GM18951 (cell line): Measurements from ENCODE around the gene HSFX4.
"Not testable (repeated sequence)": the region's sequence is repeated elsewhere in the genome, so short reads cannot be mapped to it uniquely, and the experiment has no call there.

Source experiments
- POLR2A ChIP-seq: IDR thresholded peaks from 4 replicates; pipeline ENCODE4 v1.6.1; 2011; ENCODE audit warnings: mild to moderate bottlenecking; ENCODE audit not compliant: insufficient read length, insufficient read depth; ENCODE audit errors: extremely low read depth
- in situ Hi-C: fragments of 300-500 bp; cut with MboI; formaldehyde crosslinking; loops from one replicate; pipeline ENCODE4 v1.12.0; 2022; ENCODE audit warnings: low sequenced_read_pairs, mixed read lengths, inconsistent platforms; ENCODE audit not compliant: unreplicated experiment

HSFX4 gene

GRCh38 chrX:149929400-149929799 lies at the start of gene HSFX4:
Gene HSFX4, plus strand, starts transcription at chrX:149929573. Its CDS starts 72 bp downstream, at chrX:149929645.
- in situ Hi-C loops = not testable (repeated sequence)

- no peak for TF ChIP-seq POLR2A
- in situ Hi-C loops = no loop called here
Observed at GRCh38 chrX:149881081-149881711, 48.2 kb upstream of the HSFX4 start, which contains the start of gene MAGEA8. Gene MAGEA8, plus strand, starts transcription at chrX:149881183. Its CDS starts 3,090 bp downstream, at chrX:149884273.

- in situ Hi-C loops = not testable (repeated sequence)
Observed at GRCh38 chrX:149890828-149891227, 38.5 kb upstream of the HSFX4 start.

- TF ChIP-seq POLR2A = no peak
- in situ Hi-C loops = no loop called here
Observed at GRCh38 chrX:149898554-149898953, 30.8 kb upstream of the HSFX4 start.

GRCh38 chrX:149903889-149904748 lies 25.3 kb upstream of the HSFX4 start:
- TF ChIP-seq POLR2A = no peak
- in situ Hi-C loops = no loop called here

GRCh38 chrX:149908308-149908707 lies 21.1 kb upstream of the HSFX4 start:
- TF ChIP-seq POLR2A = no peak
- in situ Hi-C loops = no loop called here

GRCh38 chrX:149908727-149909126 lies 20.6 kb upstream of the HSFX4 start:
- in situ Hi-C loops = no loop called here
- no peak for TF ChIP-seq POLR2A

- in situ Hi-C loops = no loop called here
- no peak for TF ChIP-seq POLR2A
Observed at GRCh38 chrX:149909324-149910177, 19.8 kb upstream of the HSFX4 start.

GRCh38 chrX:149910178-149910695 lies 19.1 kb upstream of the HSFX4 start:
- in situ Hi-C loops = no loop called here
- no peak for TF ChIP-seq POLR2A

GRCh38 chrX:149916745-149917392 lies 12.5 kb upstream of the HSFX4 start:
- in situ Hi-C loops = no loop called here
- TF ChIP-seq POLR2A = no peak

GRCh38 chrX:149923836-149924235 lies 5.5 kb upstream of the HSFX4 start:
- in situ Hi-C loops = not testable (repeated sequence)

- in situ Hi-C loops = not testable (repeated sequence)
Observed at GRCh38 chrX:149924434-149924833, 4.9 kb upstream of the HSFX4 start.

- in situ Hi-C loops = not testable (repeated sequence)
Observed at GRCh38 chrX:149927245-149927963, 2.0 kb upstream of the HSFX4 start.

- in situ Hi-C loops = not testable (repeated sequence)
Observed at GRCh38 chrX:149927964-149928258, 1.5 kb upstream of the HSFX4 start.

GRCh38 chrX:149928635-149929034 lies 738 bp upstream of the HSFX4 start:
- in situ Hi-C loops = not testable (repeated sequence)

- in situ Hi-C loops = not testable (repeated sequence)
Observed at GRCh38 chrX:149931355-149931754, 2.0 kb downstream of the HSFX4 start.

GRCh38 chrX:149932150-149932549 lies 2.8 kb downstream of the HSFX4 start:
- in situ Hi-C loops = not testable (repeated sequence)

GRCh38 chrX:149932970-149933369 lies 3.6 kb downstream of the HSFX4 start:
- in situ Hi-C loops = not testable (repeated sequence)
